NCI-H1694 (cell line): ENCODE results near the gene CCL4.
"Not testable (repeated sequence)": the region's sequence is repeated elsewhere in the genome, so short reads cannot be mapped to it uniquely, and the experiment has no call there.

Experiments used
- DNase-seq: peaks from one replicate; lab custom pipeline; 2025; lab: John Stamatoyannopoulos, UW

CCL4 gene

DNA sequence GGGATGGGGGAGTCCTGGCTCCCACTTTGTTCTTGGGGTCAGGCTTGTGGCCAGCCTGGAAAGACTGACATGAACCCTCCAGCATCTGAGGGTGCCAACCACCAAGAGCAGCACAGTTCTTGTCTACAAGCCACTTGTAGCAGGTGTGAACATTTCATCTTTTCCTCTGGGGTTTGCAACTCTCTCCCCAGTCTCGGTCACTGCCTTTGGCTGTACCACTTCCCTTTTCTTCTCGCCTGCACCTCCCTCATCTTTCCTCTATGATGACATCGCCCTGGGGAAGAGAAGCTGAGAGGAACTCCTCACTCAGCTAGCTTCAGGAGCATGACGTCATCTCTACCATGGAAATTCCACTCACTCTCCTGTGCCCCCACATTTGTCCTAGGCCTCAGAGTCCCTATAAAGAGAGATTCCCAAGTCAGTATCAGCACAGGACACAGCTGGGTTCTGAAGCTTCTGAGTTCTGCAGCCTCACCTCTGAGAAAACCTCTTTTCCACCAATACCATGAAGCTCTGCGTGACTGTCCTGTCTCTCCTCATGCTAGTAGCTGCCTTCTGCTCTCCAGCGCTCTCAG is at the start of gene CCL4:
TSS of gene CCL4 (plus strand) at position 427 of the 575 bp plus-strand sequence. CDS start at position 506, 79 bp downstream.
- not testable (repeated sequence) for DNase-seq

DNA sequence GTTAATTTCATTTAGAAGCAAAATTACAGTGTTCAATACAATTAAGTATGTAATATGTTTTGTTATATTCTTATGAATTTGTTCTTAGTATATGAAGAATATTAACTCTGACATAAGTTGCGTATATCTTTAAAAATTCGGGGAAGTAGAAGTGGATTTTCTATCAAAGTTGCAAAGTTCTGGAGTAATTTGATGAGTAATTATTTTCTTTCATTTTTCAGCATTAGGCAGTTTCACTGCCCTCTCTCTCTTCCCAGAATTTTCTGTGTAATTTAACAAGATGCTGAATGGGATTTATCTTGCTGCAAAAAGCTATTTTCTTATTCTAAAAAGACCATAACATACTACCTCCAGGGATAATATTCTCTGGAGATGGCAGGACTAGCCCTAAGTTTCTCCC is 48.5 kb upstream of the CCL4 start:
- no peak for DNase-seq

DNA sequence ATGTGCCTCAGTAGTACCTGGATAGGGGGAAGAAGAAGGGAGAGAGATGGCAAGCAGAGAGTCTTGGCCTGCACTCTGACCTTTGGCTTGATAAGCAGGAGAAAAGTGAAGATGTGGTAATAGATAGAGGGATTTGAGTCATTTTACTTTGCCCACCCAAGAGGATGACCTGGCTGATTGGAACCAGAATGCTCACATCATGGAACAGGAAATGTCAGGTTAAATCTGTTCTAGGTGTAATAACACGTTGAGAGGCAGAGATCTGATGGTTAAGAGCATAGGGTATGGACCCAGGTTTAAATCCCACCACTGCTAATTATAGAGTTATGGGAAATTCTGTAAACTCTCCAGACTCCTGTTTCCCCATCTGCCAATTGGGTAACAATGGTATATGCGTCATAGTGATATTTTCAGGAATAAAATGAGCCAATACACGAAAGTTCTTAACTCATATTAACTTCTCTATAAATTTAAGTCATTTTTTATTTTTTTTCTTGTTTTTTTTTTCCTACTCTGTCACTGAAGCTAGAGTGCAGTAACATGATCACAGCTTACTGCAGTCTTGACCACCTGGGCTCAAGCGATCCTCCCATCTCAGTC is 47.6 kb upstream of the CCL4 start:
- DNase-seq: no peak

DNA sequence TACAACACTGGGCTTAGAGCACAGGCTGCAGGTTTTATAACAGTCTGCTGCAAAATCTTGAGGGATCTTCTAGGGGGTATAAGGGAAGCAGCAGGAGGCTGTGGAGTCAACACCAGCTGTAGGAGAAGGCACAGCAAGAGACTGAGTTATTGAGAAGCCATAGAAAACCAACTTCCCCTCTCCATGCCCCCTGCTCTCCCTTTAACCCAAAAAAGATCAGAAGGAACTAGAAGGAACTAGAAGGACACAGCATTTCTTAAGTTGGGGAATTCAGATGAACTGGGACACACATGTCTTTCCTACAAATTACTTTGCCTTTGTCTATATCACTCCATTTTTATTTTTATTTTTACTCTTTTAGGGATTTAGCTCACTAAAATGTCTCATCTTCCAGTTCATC is 45.7 kb upstream of the CCL4 start:
- DNase-seq: no peak

DNA sequence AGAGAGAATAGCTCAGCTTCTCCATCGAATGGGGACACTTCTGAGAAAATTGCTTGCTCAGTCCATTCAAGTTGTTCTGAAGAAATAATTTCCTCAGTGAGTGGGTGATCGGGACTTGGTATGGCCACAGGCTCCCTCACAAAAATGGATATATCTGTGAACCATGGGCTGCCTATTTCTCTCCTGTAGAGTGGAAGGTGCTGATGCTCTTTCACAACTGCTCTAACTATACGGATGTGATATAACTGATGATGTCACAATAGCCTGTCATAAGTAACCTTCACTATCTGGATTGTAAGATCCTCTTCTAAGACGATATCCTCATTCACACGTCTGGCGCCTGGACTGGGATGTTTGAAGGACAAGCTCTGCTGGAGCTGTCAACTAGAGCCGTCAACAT is 44.2 kb upstream of the CCL4 start:
- DNase-seq: no peak

DNA sequence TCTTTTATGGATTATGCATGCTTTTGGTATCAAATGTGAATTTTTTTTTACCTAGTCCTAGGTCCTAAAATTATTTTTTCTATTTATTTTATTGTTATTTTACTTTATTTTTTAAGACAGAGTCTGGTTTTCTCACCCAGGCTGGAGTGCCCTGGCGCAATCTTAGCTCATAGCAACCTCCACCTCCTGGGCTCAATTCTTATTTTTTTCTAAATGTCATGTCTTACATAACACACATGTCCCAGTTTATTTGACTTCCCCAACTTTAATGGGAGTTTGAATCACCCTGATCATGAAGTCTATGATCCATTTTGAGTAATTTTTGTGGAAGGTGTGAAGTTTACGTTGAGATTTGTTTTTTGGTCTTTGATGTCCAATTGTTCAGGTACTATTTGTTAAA is 42.8 kb upstream of the CCL4 start:
- no peak for DNase-seq

DNA sequence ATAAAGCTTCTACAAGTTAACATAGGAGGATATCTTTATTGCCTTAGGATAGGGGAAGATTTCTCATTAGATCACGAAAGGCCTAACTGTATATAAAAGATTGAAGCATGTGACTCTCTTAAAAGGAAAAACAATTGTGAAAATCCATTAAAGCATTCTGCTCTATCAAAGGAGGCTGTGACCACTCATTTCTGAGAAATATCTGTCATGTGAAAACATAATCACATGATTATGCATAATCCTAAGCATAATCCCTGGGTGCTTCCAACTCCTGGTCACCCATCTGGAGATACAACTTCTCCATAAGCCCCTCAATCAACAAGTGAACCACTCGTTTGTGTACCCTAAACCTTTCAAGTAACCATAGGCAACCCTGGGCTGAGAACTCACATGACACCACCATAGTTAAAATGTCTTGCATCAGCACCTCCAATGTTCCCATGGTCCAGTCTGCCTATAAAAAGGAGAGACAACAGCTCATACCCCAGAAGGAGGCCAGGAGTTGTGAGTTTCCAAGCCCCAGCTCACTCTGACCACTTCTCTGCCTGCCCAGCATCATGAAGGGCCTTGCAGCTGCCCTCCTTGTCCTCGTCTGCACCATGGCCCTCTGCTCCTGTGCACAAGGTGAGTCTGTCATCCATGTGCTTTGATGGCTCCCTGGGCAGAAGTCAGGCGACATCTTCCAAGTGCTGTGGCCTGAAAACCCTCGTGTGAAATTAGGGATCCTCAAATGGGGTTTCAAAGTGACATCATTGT is 39.7 kb upstream of the CCL4 start, which contains the start of gene CCL18:
TSS of gene CCL18 (plus strand) at position 487 of the 756 bp plus-strand sequence. CDS start at position 558, 71 bp downstream.
- no peak for DNase-seq

DNA sequence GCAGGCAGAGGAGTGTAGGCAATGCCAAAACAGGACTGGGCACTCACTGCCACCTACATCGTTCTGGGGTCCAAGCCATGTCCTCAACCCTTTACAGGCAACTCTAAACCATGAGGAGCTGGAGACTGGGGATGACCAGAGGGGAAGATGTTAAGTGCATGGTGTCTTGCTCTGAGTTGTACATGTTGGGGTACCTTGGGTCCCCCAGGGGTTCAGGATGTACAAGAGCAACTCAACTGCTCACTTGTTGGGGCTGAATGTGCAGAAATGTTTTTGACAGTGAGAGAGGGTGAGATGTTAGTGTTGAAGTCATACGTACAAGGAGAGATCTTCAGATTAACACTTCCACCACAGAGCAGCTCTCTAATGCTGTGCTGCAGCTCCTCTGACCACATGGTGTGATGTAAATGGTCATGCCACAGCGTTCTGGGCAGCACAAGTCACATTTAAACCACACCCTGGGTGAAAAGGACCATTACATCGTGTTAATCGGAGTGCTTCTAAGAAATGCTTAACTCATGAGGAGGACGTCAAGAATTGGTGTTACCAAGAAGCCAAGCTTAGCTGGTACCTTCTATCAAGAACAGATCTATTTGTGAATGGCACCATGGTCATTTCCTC is 37.2 kb upstream of the CCL4 start:
- no peak for DNase-seq

DNA sequence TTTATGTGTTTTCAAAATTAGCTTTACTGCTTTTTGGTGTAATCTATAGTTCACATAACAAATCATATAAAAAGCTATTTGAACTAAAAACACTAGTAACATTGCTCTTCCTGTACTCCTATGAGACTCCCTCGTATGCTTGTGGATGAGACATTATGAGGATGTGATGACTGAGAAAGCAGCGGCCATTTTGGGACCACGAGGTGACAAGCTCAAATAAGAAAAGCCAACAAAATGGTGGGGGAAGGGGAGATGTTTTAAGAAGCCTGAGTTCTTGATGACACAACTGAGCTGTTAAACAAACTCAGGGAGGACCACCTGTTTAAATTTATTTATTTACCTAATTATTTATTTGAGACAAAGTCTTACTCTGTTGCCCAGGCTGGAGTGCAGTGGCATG is 35.1 kb upstream of the CCL4 start:
- DNase-seq: no peak

DNA sequence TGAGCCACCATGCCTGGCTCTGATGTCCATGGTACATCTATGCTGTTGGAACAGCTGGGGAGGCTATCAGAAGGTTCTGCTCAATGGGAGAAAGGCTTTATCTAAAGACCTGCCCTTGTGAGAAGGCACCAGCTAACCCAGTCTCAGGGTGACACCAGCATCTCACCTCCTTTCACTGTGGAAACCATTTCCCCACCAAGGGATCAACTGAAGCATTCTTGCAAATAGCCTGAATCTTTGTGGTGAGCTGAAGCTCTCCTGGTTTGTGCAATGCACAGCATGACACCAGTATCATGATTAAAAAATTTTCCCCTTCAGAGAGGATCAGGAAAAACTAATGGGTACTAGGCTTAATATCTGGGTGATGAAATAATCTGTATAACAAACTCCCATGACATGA is 34.5 kb upstream of the CCL4 start:
- no peak for DNase-seq

DNA sequence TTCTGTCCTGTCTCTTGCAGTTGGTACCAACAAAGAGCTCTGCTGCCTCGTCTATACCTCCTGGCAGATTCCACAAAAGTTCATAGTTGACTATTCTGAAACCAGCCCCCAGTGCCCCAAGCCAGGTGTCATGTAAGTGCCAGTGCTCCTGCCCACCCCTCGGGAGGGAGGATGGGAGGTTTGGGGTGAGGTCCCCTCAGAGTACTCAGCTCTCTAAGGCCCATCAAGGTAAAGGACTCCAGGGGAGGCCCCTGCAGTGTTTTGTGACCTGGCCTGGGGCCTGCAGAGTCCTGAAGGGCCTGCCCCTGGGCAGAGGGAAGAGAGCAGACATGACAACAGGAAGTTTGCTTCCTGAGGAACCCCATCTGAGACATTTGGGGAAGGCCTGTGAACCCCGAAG is 33.2 kb upstream of the CCL4 start:
- no peak for DNase-seq

DNA sequence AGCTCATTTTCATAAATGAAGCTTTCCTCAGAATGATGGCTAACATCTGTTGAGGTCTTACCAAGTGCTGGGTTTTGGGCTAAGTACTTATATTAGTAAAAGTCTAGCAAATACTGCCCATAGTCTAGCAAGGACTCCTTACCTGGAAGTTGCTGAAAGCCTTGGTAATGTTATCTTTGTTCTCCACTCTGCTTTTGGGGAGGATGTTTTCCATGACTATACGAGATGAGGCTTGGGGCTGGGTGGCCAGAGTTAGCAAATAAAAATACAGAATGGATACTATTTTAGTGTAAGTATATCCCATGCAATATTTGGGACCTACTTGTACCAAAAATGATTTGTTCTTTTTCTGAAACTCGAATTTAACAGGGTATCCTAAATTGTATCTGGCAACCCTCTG is 31.9 kb upstream of the CCL4 start:
- DNase-seq: no peak

DNA sequence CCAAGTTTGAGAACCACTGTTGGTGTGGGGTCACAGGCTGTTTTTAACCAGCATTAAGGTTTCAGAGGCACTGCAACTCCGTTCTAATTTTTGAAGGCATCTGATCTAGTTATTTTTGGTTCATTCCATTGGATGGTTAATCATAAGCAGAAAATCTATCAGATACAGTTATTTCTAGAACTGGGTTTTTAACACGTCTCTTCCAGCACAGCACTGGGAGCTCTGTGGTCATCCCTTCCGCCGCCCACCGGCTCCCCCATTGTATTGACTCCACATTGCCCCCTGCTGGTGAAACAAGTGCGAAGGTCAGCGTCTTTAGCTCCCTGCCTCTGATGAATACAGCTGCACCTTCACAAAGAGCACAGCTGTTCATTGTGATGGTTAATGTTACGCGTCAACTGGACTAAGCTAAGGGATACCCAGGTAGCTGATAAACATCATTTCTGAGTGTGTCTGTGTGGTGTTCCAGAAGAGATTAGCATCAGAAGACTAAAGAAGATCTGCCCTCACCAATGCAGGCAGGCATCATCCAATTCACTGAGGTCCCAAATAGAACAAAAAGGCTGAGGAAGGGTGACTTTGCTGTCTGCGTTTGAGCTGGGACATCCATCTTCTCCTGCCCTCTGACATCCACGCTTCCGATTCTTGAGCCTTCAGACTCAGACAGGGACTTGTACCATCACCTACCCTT is 31.1 kb upstream of the CCL4 start:
- DNase-seq: no peak

DNA sequence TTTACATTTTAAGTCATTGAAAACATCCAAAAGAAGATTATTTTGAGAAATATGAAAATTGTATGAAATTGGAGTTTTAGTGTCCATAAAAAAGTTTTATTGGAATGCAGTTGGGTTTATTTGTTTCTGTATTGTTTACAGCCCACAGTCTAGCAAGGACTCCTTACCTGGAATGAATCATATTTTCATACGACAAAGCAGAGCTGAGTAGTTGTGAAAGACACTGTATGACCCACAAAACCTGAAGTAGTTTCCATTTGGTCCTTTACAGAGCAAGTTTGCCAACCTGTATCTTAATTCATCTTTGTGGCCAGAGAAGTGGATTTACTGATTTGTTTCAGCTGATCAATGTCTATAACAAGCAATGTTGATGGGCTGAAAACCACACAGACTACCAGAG is 29.3 kb upstream of the CCL4 start:
- no peak for DNase-seq

DNA sequence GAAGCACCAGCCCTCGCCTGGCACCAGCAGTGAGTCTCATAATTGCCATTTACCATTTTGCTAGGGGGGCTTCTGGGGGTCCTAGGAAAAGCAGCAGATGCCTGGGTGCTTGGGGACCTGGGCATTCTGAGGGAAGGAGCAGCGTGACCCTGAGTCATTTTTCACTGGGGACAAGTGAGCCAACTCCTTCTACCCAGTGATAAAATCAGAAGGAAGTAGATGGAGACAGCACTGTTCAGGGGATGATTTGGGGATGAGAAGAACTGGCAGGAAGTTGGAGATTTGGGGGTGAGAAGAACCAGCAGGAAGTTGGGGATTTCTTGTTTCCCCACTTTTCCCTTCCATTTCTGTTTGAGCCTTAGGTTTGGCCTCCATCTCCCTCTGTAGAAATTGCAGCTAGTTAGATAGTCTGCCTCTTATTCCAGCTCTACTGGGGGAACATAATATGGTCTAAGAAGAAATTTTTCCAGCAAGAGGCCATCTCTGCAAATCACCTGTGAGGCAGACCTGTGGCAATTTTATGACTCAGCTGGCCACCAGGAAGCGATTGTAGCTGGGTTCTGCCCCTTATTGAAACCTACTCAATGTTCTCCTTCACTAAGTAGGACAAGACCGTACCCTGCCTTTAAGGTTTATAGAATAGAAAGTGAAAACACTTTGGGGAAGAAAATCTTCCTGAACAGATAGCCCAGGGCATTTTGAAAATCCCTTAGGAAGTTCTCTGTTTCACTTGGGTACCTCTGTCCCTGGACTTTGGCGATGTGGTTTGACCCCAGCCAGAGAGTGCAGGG is 21.8 kb upstream of the CCL4 start:
- DNase-seq: not testable (repeated sequence)

DNA sequence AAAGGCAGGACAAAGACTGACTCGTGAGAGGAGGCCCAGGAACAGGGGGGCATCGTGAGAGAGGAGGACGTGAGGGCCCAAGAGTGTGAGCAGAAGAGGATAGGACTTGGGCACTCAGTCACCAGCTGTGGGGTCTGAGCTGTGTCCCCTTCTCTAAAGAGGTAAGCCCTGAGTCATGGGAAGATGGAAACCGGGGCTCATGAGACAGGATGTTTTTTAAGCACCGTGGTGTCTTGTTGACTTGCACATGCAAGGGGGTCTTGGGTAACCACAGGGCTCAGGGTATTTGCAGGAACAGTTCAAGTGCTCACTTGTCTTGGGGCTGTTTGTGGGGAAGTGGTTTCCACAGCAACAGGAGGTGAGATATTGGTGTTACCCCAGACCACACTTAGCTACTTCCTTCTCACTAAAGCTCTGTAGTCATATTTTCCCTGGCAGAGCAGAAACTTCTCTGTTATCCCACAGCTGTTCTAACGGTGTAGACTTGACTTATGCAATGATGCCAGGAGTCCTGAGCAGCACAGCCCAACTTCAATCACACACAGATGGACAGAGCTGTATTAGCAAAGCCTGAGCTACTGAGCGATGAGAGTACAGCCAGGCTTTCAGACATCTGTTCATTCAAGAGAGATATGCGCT is 21.0 kb upstream of the CCL4 start:
- not testable (repeated sequence) for DNase-seq

DNA sequence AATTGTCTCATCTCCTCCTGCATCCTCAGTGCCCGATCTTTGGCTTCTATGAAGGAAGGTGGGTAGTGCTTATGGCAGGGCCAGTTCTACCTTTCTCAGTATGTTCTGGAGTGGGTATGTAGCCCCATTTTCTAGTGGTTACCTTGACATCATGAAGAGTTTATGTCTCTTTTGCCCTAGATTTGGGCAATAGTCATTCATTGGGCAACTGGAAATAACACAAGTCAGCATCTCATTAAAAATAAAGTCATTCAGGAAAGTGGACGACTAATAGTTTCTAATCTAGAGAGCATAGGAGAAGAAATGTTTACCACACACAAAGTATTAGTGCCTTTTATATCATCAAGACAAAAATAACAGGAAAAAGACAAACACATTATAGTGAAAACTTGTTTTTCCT is 19.9 kb upstream of the CCL4 start:
- DNase-seq: not testable (repeated sequence)

DNA sequence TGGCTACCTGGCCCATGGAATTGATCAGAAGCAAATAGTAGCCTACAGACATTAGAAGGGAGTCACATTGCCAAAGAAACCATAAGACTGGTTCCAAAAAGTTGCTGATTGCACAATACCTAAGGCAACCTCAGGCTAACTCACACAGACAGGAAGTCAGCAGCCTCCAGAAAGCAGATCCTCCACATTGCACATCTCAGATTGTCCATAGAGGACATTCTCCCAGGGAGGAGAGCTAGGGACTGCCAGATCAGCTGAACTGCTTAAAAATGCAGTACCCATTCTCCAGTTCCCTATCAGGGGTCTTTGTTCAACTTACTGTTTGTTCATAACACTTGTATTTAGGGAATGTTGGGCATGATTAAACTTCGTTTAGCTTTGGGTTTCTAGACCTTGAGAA is 17.9 kb upstream of the CCL4 start:
- DNase-seq: no peak

DNA sequence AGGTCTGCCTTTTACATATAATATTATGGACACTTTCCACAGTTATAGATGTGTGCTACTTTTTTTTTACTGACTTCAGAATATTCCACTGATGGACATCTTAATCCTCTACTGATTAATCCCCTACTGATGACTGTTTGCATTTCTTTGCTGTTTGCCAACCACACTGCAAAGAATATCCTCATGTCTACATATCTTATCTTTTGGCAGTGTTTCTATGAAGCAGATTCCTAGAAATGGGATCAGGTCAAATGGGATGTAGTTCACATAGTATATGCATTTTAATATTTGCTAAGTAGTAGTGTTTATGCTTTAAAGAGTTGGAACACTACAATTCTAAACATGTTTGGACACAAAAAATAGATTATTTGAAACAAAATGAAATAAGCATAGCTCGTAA is 16.8 kb upstream of the CCL4 start:
- no peak for DNase-seq

DNA sequence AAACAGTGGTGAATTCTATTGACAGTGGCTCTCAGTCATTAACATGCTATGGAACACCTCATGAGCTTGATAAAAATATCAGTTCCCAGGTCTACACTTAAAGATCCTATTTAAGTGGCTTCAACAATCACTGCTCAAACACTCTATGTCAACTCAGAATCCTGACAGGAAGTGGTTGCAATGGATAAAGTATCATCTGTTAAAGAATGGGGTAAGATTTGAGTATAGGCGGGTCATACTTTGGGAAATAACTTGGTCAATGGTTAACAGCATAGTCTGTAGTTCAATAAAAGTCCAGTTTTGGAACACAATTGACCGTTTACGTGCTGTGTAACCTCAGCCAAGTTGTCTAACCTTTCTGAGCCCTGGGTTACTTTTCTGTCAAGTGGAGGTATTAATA is 16.2 kb upstream of the CCL4 start:
- DNase-seq: not testable (repeated sequence)
